BJ (cell line): ENCODE measurements around the gene EPS15. TPM values are rescaled to one million over a fixed set of nuclear protein-coding genes. Genes with fewer than 3 reads are reported as not detected.

Experiments used
- CTCF ChIA-PET: fragments of 350-600 bp; formaldehyde crosslinking; extraction: SDS; loops from one replicate; lab custom pipeline; 2021; ENCODE audit warnings: antibody characterized with exemption, inconsistent platforms; lab: Yijun Ruan, JAX
- POLR2A ChIA-PET: fragments of 300-600 bp; sonication (Branson Sonifier 250); formaldehyde crosslinking; extraction: SDS; loops from one replicate; lab custom pipeline; 2021; ENCODE audit warnings: antibody characterized with exemption; lab: Charles Lee
- DNase-seq: peaks from one replicate; pipeline ENCODE4 v3.0.0-alpha.2; 2011; ENCODE audit warnings: low read depth
- H3K27me3 ChIP-seq: 2 replicates; pipeline ENCODE4 v1.6.0; 2011; ENCODE audit warnings: low read length; ENCODE audit not compliant: control insufficient read depth, insufficient read depth
- H3K36me3 ChIP-seq: 2 replicates; pipeline ENCODE4 v1.5.1; 2011; ENCODE audit warnings: low read length; ENCODE audit not compliant: control insufficient read depth, insufficient read depth
- H3K4me3 ChIP-seq: 2 replicates; pipeline ENCODE4 v1.5.1; 2011; ENCODE audit warnings: low read depth, mild to moderate bottlenecking, control low read depth, low read length
- CTCF ChIP-seq: IDR thresholded peaks from 2 replicates; pipeline ENCODE4 v1.5.1; 2011; ENCODE audit warnings: low read depth, mild to moderate bottlenecking, control low read depth, inconsistent platforms, low read length, moderate library complexity; ENCODE audit not compliant: insufficient read depth
- polyA plus RNA-seq: library from polyadenylated mRNA; depleted of rRNA; stranded (reverse); fragments of >200 nt; gene quantifications from 2 replicates; pipeline ENCODE4 v1.2.3, GENCODE V29; 2011

The EPS15 gene
- polyA plus RNA-seq, 1 experiment: 18.7 TPM

- H3K36me3 ChIP-seq: no peaks in the 10 kb centered on the region
- H3K4me3 ChIP-seq: no peak overlapping the region
- no peak for TF ChIP-seq CTCF
- no peaks in the 10 kb centered on the region for H3K27me3 ChIP-seq
- no peak for DNase-seq
- ChIA-PET POLR2A (no interaction called here), CTCF (interaction anchor here (0.9 kb wide), 1 partner anchor 178 kb away, joined by 3 read pairs; no protein-coding TSS in a partner anchor)
These were observed 7.2 kb upstream of the EPS15 start for GRCh38 chr1:51526248-51526647.

- Histone ChIP-seq H3K4me3 (no peak overlapping the region), H3K27me3 (no peaks in the 10 kb centered on the region), H3K36me3 (no peaks in the 10 kb centered on the region)
- TF ChIP-seq CTCF: no peak
- no peak for DNase-seq
- ChIA-PET POLR2A (no interaction called here), CTCF (interaction anchor here (1.5 kb wide), 1 partner anchor 10 kb away, joined by 6 read pairs; no protein-coding TSS in a partner anchor)
These were observed 6.2 kb upstream of the EPS15 start for GRCh38 chr1:51525295-51525694.

GRCh38 chr1:51524817-51525216 is 5.8 kb upstream of the EPS15 start:
- H3K4me3 ChIP-seq: no peak overlapping the region
- CTCF ChIA-PET: interaction anchor here (1.5 kb wide), 1 partner anchor 11 kb away, joined by 6 read pairs; no protein-coding TSS in a partner anchor
- POLR2A ChIA-PET: no interaction called here
- H3K27me3 ChIP-seq: no peaks in the 10 kb centered on the region
- TF ChIP-seq CTCF: no peak
- no peak for DNase-seq
- H3K36me3 ChIP-seq: no peaks in the 10 kb centered on the region

- ChIA-PET CTCF (interaction anchor here (0.7 to 1.5 kb wide), 2 partner anchors 12 to 20 kb away, joined by 3 to 6 read pairs; no protein-coding TSS in a partner anchor), POLR2A (no interaction called here)
- no peak for TF ChIP-seq CTCF
- Histone ChIP-seq H3K4me3 (no peak overlapping the region), H3K27me3 (no peaks in the 10 kb centered on the region), H3K36me3 (no peaks in the 10 kb centered on the region)
- no peak for DNase-seq
These were observed 4.9 kb upstream of the EPS15 start for GRCh38 chr1:51523931-51524330.

- DNase-seq: no peak
- ChIA-PET CTCF (interaction anchor here (1.0 kb wide), 1 partner anchor 14 kb away, joined by 4 read pairs; no protein-coding TSS in a partner anchor), POLR2A (no interaction called here)
- Histone ChIP-seq H3K27me3 (no peaks in the 10 kb centered on the region), H3K4me3 (no peak overlapping the region), H3K36me3 (no peaks in the 10 kb centered on the region)
- TF ChIP-seq CTCF: no peak
These were observed 1.7 kb upstream of the EPS15 start for GRCh38 chr1:51520700-51521248.
